Caco-2 (cell line): ENCODE data around the gene UBE2L3. TPM values are rescaled to one million over a fixed set of nuclear protein-coding genes. Genes with fewer than 3 reads are reported as not detected.

Source experiments
- BruUV-seq: library from RNA; stranded (reverse); fragments of 400-500 nt; replicated peaks from 2 replicates; lab custom pipeline; 2021; lab: Mats Ljungman, UMichigan
- CTCF ChIA-PET: fragments of 300-600 bp; sonication (Branson Sonifier 250); formaldehyde crosslinking; loops from one replicate; lab custom pipeline; 2022; ENCODE audit warnings: antibody characterized with exemption; lab: Charles Lee
- POLR2A ChIA-PET: fragments of 300-600 bp; sonication (Branson Sonifier 250); formaldehyde crosslinking; loops from one replicate; lab custom pipeline; 2022; ENCODE audit warnings: antibody characterized with exemption; lab: Charles Lee
- DNase-seq, 2 experiments: peaks; one replicate each; pipeline versions ENCODE4 v3.0.0 to v3.0.0-alpha.2; 2020 to 2022
- H3K27me3 ChIP-seq: replicated peaks from 2 replicates; pipeline ENCODE4 v1.6.0; 2011; ENCODE audit warnings: low read length; ENCODE audit not compliant: control insufficient read depth, insufficient read depth
- H3K36me3 ChIP-seq: 2 replicates; pipeline ENCODE4 v1.5.1; 2011; ENCODE audit warnings: low read length; ENCODE audit not compliant: control insufficient read depth, insufficient read depth
- H3K4me1 ChIP-seq: fragments of 250-450 bp; sonication (Bioruptor Pico); 2 replicates; pipeline ENCODE4 v1.5.1; 2020; ENCODE audit warnings: mild to moderate bottlenecking
- H3K4me3 ChIP-seq: 2 replicates; pipeline ENCODE4 v1.5.1; 2011; ENCODE audit warnings: low read depth, mild to moderate bottlenecking, control low read depth, low read length
- H3K9me3 ChIP-seq: fragments of 250-450 bp; sonication (Bioruptor Pico); 2 replicates; pipeline ENCODE4 v1.5.1; 2020; ENCODE audit warnings: mild to moderate bottlenecking, moderate library complexity
- H3K27ac Mint-ChIP-seq: one replicate; pipeline ENCODE4 v1.8.0; 2022; ENCODE audit warnings: mixed read lengths; ENCODE audit not compliant: unreplicated experiment
- H3K27me3 Mint-ChIP-seq: one replicate; pipeline ENCODE4 v1.8.0; 2022; ENCODE audit warnings: mixed read lengths; ENCODE audit not compliant: insufficient read depth, unreplicated experiment
- H3K36me3 Mint-ChIP-seq: one replicate; pipeline ENCODE4 v1.8.0; 2022; ENCODE audit warnings: mild to moderate bottlenecking, mixed read lengths; ENCODE audit not compliant: insufficient read depth, unreplicated experiment
- H3K4me1 Mint-ChIP-seq: one replicate; pipeline ENCODE4 v1.8.0; 2022; ENCODE audit warnings: low read depth, mixed read lengths; ENCODE audit not compliant: unreplicated experiment
- H3K4me3 Mint-ChIP-seq: one replicate; pipeline ENCODE4 v1.8.0; 2022; ENCODE audit warnings: mild to moderate bottlenecking, moderate library complexity, mixed read lengths; ENCODE audit not compliant: unreplicated experiment
- H3K9me3 Mint-ChIP-seq: one replicate; pipeline ENCODE4 v1.8.0; 2022; ENCODE audit warnings: mixed read lengths; ENCODE audit not compliant: unreplicated experiment
- CTCF ChIP-seq, 2 experiments: fragments of 200-600 bp in 1 of 2; IDR thresholded peaks; 1 replicate in 1 of 2; 2 replicates in 1 of 2; pipeline versions ENCODE4 v1.5.1 to v1.8.0; 2011 to 2022; ENCODE audit warnings: antibody characterized with exemption in 1 of 2, control low read depth in 1 of 2, inconsistent platforms in 1 of 2, low read depth in 1 of 2, low read length in 1 of 2, mild to moderate bottlenecking in 1 of 2, moderate library complexity in 1 of 2; ENCODE audit not compliant: insufficient read depth in 1 of 2, severe bottlenecking in 1 of 2, unreplicated experiment in 1 of 2
- intact Hi-C: fragments of 100-400 bp; cut with micrococcal nuclease; formaldehyde crosslinking; loops from one replicate; pipeline ENCODE4 v1.10.0; 2022; ENCODE audit not compliant: unreplicated experiment
- total RNA-seq: library from RNA; stranded (reverse); gene quantifications from 2 replicates; pipeline ENCODE4 v1.2.3, GENCODE V29; 2022

The UBE2L3 gene
- total RNA-seq, 1 experiment from 2014 or later = 63.4 TPM

GRCh38 chr22:21628386-21629254, 61.1 kb downstream of the UBE2L3 start:
- ChIA-PET CTCF (interaction anchor here (0.6 to 6.9 kb wide), 11 partner anchors 9 to 56 kb away, joined by 3 to 179 read pairs (median 5); partner anchors contain the start of gene SDF2L1), POLR2A (interaction anchor here (0.6 to 4.4 kb wide), 10 partner anchors 10 to 56 kb away, joined by 3 to 81 read pairs (median 4); partner anchors contain the start of genes PPIL2 and SDF2L1)
- Histone ChIP-seq H3K4me1 (peaks cover 5% of the 10 kb centered on the region; the same call in 1 of the 2 replicates), H3K36me3 (peaks cover 4% of the 10 kb centered on the region; the same call in 1 of the 2 replicates), H3K27me3 (no peaks in the 10 kb centered on the region), H3K9me3 (no peaks in the 10 kb centered on the region), H3K4me3 (peak overlapping the region; percentile 67)
- BruUV-seq = no TSS peak
- Mint-ChIP-seq H3K27ac (peak overlapping the region; percentile 84), H3K4me1 (no peaks in the 10 kb centered on the region), H3K27me3 (no peaks in the 10 kb centered on the region), H3K36me3 (peaks cover 59% of the 10 kb centered on the region), H3K4me3 (peak overlapping the region; percentile 79), H3K9me3 (no peaks in the 10 kb centered on the region)
- intact Hi-C loops = no loop called here
- peak in 1 of 2 experiments; percentile 55 for DNase-seq
- TF ChIP-seq CTCF (IDR thresholded peaks at IDR 0.05; ENCODE audit: insufficient read depth in 1 of 2, low read depth in 1 of 2, low read length in 1 of 2, severe bottlenecking in 1 of 2, unreplicated experiment in 1 of 2) = no peak

- H3K4me1 Mint-ChIP-seq = no peaks in the 10 kb centered on the region
- Histone ChIP-seq H3K4me1 (peaks cover 5% of the 10 kb centered on the region; the same call in 1 of the 2 replicates), H3K9me3 (no peaks in the 10 kb centered on the region), H3K4me3 (peak within 1 kb of the TSS; percentile 67), H3K27me3 (no peaks in the 10 kb centered on the region), H3K36me3 (peaks cover 4% of the 10 kb centered on the region; the same call in 1 of the 2 replicates)
- ChIA-PET CTCF (interaction anchor here (0.6 to 6.9 kb wide), 11 partner anchors 9 to 57 kb away, joined by 3 to 179 read pairs (median 5); partner anchors contain the start of gene SDF2L1), POLR2A (interaction anchor here (0.6 to 4.4 kb wide), 10 partner anchors 9 to 57 kb away, joined by 3 to 81 read pairs (median 4); partner anchors contain the start of genes PPIL2 and SDF2L1)
- H3K27me3 Mint-ChIP-seq = no peaks in the 10 kb centered on the region
- peak within 1 kb of the TSS; percentile 79 for H3K4me3 Mint-ChIP-seq
- peak; percentile 49 to 79 for TF ChIP-seq CTCF (IDR thresholded peaks at IDR 0.05; ENCODE audit: insufficient read depth in 1 of 2, low read depth in 1 of 2, low read length in 1 of 2, severe bottlenecking in 1 of 2, unreplicated experiment in 1 of 2)
- H3K36me3 Mint-ChIP-seq = peaks cover 51% of the 10 kb centered on the region
- H3K9me3 Mint-ChIP-seq = no peaks in the 10 kb centered on the region
- DNase-seq = peak; percentile 96 to 97
- H3K27ac Mint-ChIP-seq = peak within 1 kb of the TSS; percentile 84
- intact Hi-C loops = loop anchor here (1.0 kb wide), 1 partner anchor 12 kb away; no protein-coding TSS in a partner anchor
- TSS peak; percentile 65 for BruUV-seq
Measured at GRCh38 chr22:21629255-21630149, 62.0 kb downstream of the UBE2L3 start, which contains the start of gene YDJC. Gene YDJC (minus strand): TSS chr22:21630022. CDS start chr22:21630014, 8 bp downstream.
